ENCODE data around the gene ADNP.

ADNP gene

GRCh38 chr20:50953821-50954220 is 22.6 kb upstream of the ADNP start:
- TF ChIP-seq CTCF (IDR thresholded peaks at IDR 0.05; ENCODE audit: low read depth, low read length): no peak
- no peak for DNase-seq (ENCODE audit: extremely low read depth, low read depth)

GRCh38 chr20:50953196-50953595 is 22.0 kb upstream of the ADNP start:
- DNase-seq (ENCODE audit: extremely low read depth, low read depth): no peak

GRCh38 chr20:50948132-50948785 is 17.0 kb upstream of the ADNP start:
- no peak for DNase-seq (ENCODE audit: extremely low read depth, low read depth)
- TF ChIP-seq CTCF (IDR thresholded peaks at IDR 0.05; ENCODE audit: low read depth, low read length): no peak

More at GRCh38 chr20:50953196-50953595, 22.0 kb upstream of the ADNP start:
- TF ChIP-seq CTCF (IDR thresholded peaks at IDR 0.05; ENCODE audit: low read depth, low read length): no peak

- TF ChIP-seq CTCF (IDR thresholded peaks at IDR 0.05; ENCODE audit: low read depth, low read length): no peak
- DNase-seq (ENCODE audit: extremely low read depth, low read depth): no peak
These were observed 11.8 kb upstream of the ADNP start for GRCh38 chr20:50943069-50943468.

GRCh38 chr20:50933589-50933988 is 2.4 kb upstream of the ADNP start:
- no peak for DNase-seq (ENCODE audit: extremely low read depth, low read depth)
- TF ChIP-seq CTCF (IDR thresholded peaks at IDR 0.05; ENCODE audit: low read depth, low read length): no peak

- no peak for DNase-seq (ENCODE audit: extremely low read depth, low read depth)
- no peak for TF ChIP-seq CTCF (IDR thresholded peaks at IDR 0.05; ENCODE audit: low read depth, low read length)
These were observed 1.5 kb upstream of the ADNP start for GRCh38 chr20:50932691-50933280.

GRCh38 chr20:50932016-50932485 is 814 bp upstream of the ADNP start:
- TF ChIP-seq CTCF (IDR thresholded peaks at IDR 0.05; ENCODE audit: low read depth, low read length): no peak
- DNase-seq (ENCODE audit: extremely low read depth, low read depth): no peak
